Measurements from ENCODE around the gene ITPR2.
"Not testable (repeated sequence)": the region's sequence is repeated elsewhere in the genome, so short reads cannot be mapped to it uniquely, and the experiment has no call there.

The ITPR2 gene

DNA sequence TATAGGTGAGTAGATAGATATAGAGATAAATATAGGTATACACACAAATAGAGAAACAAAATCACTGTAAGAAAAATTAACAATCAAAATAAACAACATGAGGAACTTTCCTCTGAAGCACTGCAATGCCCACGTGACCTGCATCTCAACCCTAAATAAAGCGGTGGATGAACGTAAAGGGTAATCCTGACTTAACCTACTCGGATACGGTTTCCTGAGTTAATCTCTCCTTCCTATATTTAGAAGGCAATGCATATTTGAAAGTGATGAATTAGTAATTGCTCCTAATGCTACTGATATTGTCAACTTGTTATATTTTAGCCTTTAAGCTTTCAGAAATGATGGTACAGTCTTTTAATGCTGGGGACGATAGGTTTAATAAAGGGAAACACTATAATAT, 221.4 kb downstream of the ITPR2 start:
- TF ChIP-seq, protein P1, sequence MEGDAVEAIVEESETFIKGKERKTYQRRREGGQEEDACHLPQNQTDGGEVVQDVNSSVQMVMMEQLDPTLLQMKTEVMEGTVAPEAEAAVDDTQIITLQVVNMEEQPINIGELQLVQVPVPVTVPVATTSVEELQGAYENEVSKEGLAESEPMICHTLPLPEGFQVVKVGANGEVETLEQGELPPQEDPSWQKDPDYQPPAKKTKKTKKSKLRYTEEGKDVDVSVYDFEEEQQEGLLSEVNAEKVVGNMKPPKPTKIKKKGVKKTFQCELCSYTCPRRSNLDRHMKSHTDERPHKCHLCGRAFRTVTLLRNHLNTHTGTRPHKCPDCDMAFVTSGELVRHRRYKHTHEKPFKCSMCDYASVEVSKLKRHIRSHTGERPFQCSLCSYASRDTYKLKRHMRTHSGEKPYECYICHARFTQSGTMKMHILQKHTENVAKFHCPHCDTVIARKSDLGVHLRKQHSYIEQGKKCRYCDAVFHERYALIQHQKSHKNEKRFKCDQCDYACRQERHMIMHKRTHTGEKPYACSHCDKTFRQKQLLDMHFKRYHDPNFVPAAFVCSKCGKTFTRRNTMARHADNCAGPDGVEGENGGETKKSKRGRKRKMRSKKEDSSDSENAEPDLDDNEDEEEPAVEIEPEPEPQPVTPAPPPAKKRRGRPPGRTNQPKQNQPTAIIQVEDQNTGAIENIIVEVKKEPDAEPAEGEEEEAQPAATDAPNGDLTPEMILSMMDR (IDR thresholded peaks at IDR 0.05; ENCODE audit: insufficient read depth, low read length, poor library complexity, severe bottlenecking): no peak

DNA sequence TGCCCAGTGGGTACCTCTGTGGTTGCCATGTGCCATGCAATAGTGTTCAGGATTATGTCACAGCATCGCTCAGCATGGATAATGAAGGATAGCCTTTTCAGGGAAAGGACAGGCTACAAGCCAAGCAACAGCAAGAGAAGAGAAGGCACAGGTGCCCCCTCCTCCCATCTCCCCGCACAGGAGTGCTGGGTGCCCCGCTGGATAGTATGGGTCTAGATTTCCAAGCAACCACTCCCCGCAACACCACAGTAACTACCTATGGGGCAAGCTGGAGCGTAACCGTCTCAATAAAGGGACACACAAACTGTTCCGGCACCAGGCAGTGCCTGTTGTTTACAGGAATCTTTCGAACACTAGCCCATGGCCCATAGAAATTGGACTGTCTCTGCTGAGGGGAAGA, 222.2 kb downstream of the ITPR2 start:
- TF ChIP-seq, protein P1 (IDR thresholded peaks at IDR 0.05; ENCODE audit: insufficient read depth, low read length, poor library complexity, severe bottlenecking): no peak
- Histone ChIP-seq H3K27me3 (replicated peaks; ENCODE audit: control insufficient read depth, insufficient read depth, low read length) (no peaks in the 10 kb centered on the region), H3K36me3 (ENCODE audit: control insufficient read depth, insufficient read depth, low read length) (no peaks in the 10 kb centered on the region; the same call in 1 of the 2 replicates), H3K4me3 (replicated peaks; ENCODE audit: low read depth, low read length) (no peak overlapping the region)
- no peak for DNase-seq (ENCODE audit: extremely low read depth, insufficient read length)

More for the DNA sequence above, 221.4 kb downstream of the ITPR2 start:
- H3K4me3 ChIP-seq (replicated peaks; ENCODE audit: low read depth, low read length): no peak overlapping the region
- no peaks in the 10 kb centered on the region for H3K27me3 ChIP-seq (replicated peaks; ENCODE audit: control insufficient read depth, insufficient read depth, low read length)
- no peak for DNase-seq (ENCODE audit: extremely low read depth, insufficient read length)
- H3K36me3 ChIP-seq (ENCODE audit: control insufficient read depth, insufficient read depth, low read length): no peaks in the 10 kb centered on the region; the same call in 1 of the 2 replicates

DNA sequence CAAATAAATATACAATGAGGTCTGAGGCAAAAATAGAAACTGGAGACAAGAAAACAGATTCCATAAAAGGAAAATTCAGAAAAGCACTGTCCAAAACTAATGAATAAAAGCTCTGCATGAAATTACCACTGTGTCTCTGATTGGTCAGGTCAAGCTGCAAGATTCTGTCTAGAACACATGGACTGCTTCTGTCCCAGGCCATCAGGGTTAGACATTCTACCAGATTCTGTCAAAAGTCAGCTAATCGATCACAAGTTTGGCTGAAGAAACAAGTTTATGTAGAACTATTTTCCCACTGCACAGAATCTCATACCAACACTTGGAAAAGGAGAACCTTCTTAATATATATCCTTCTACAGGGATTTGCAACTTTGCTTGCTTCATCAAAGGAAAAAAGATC, 223.0 kb downstream of the ITPR2 start:
- Histone ChIP-seq H3K36me3 (ENCODE audit: control insufficient read depth, insufficient read depth, low read length) (no peaks in the 10 kb centered on the region; the same call in 1 of the 2 replicates), H3K27me3 (replicated peaks; ENCODE audit: control insufficient read depth, insufficient read depth, low read length) (no peaks in the 10 kb centered on the region), H3K4me3 (replicated peaks; ENCODE audit: low read depth, low read length) (no peak overlapping the region)
- no peak for DNase-seq (ENCODE audit: extremely low read depth, insufficient read length)
- TF ChIP-seq, protein P1 (IDR thresholded peaks at IDR 0.05; ENCODE audit: insufficient read depth, low read length, poor library complexity, severe bottlenecking): no peak

DNA sequence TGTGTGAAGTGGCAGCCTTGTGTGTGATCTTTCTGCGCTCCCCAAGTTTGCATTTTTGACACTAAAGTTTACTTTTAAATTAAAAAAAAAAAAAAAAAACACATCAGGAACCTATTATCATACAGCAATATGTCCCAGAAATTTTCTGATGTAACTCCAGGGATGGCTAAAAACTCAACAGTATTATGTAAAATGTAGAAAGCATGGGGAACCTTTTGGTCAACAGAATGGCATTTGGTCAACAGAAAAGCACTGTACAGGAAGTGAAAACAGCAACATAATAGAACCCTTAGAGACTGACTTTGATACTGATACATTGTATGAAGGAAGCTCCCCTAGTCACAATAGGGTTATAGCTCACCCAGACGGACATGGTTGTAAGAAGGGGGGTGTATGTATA, 224.3 kb downstream of the ITPR2 start:
- no peak for DNase-seq (ENCODE audit: extremely low read depth, insufficient read length)
- TF ChIP-seq, protein P1 (IDR thresholded peaks at IDR 0.05; ENCODE audit: insufficient read depth, low read length, poor library complexity, severe bottlenecking): no peak
- Histone ChIP-seq H3K36me3 (ENCODE audit: control insufficient read depth, insufficient read depth, low read length) (peaks cover under 1% of the 10 kb centered on the region; the same call in 1 of the 2 replicates), H3K4me3 (replicated peaks; ENCODE audit: low read depth, low read length) (no peak overlapping the region), H3K27me3 (replicated peaks; ENCODE audit: control insufficient read depth, insufficient read depth, low read length) (no peaks in the 10 kb centered on the region)

DNA sequence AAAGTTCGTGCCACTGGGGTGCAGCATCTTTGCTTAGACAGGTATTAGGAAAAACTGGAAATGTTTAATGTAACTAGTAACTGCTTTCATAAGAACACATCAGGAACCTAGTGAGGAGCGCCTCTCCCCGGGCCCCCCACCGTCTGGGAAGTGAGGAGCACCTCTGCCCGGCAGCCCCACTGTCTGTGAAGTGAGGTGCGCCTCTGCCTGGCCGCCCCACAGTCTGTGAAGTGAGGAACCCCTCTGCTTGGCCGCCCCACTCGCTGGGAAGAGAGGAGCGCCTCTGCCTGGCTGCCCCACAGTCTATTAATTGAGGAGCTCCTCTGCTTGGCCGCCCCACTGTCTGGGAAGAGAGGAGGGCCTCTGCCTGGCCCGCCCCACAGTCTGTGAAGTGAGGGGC, 224.7 kb downstream of the ITPR2 start:
- no peaks in the 10 kb centered on the region for H3K27me3 ChIP-seq (replicated peaks; ENCODE audit: control insufficient read depth, insufficient read depth, low read length)
- DNase-seq (ENCODE audit: extremely low read depth, insufficient read length): no peak
- peaks cover 2% of the 10 kb centered on the region; the same call in 1 of the 2 replicates for H3K36me3 ChIP-seq (ENCODE audit: control insufficient read depth, insufficient read depth, low read length)
- H3K4me3 ChIP-seq (replicated peaks; ENCODE audit: low read depth, low read length): no peak overlapping the region
- TF ChIP-seq, protein P1 (IDR thresholded peaks at IDR 0.05; ENCODE audit: insufficient read depth, low read length, poor library complexity, severe bottlenecking): no peak

DNA sequence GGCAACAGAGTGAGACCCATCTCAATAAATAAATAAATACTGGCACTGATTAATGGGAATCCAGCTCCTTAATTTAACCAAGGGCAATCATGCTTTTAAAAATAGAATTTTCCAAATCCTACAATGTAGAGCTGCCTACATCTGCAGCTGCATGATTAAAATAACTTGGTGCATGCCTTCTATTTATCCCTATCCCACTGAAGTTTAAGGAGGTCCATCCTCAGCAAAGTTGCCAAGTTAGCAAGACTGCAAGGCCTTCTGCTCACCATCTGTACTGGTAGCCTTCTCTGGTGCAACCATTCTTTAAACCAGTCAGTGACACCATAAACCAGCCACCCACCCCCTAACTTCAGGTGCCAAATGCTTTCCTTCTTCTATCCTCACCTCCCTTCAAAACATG, 226.1 kb downstream of the ITPR2 start:
- no peaks in the 10 kb centered on the region for H3K27me3 ChIP-seq (replicated peaks; ENCODE audit: control insufficient read depth, insufficient read depth, low read length)
- TF ChIP-seq, protein P1 (IDR thresholded peaks at IDR 0.05; ENCODE audit: insufficient read depth, low read length, poor library complexity, severe bottlenecking): no peak
- DNase-seq (ENCODE audit: extremely low read depth, insufficient read length): no peak
- H3K36me3 ChIP-seq (ENCODE audit: control insufficient read depth, insufficient read depth, low read length): peaks cover 3% of the 10 kb centered on the region; the same call in 1 of the 2 replicates
- H3K4me3 ChIP-seq (replicated peaks; ENCODE audit: low read depth, low read length): no peak overlapping the region

DNA sequence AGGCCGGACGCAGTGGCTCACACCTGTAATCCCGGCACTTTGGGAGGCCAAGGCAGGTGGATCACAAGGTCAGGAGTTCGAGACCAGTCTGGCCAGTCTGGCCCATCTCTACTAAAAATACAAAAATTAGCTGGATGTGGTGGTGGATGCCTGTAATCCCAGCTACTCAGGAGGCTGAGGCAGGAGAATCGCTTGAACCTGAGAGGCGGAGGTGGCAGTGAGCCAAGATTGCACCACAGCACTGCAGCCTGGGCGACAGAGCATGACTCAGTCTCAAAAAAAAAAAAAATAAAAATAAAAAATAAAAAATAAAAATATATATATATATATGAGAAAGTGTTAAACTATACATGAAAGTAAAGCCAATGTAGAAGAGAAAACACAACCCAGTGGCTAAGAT, 228.2 kb downstream of the ITPR2 start:
- H3K27me3 ChIP-seq (replicated peaks; ENCODE audit: control insufficient read depth, insufficient read depth, low read length); H3K4me3 ChIP-seq (replicated peaks; ENCODE audit: low read depth, low read length); DNase-seq (ENCODE audit: extremely low read depth, insufficient read length); H3K36me3 ChIP-seq (ENCODE audit: control insufficient read depth, insufficient read depth, low read length): not testable (repeated sequence)
